ENCODE results near the gene FSIP2.

DNA sequence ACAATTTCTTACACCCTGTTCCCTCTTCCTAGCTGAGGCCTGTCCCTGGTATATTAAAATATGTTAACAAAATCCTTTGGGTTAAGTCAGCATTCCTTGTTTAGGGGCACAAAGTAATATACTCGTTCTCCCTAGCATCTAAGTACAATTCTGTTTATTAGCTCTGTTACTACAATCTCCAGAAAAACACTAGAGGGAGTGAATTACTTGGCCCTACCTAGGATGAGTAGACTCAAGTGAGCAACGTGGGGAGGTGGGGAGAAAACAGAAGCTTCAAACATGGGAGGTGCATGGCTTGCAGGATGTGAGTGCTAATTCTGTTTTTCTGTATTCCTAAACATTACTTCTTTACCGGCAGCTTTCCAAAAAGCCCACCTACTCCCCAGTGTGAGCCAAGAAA is 89.7 kb downstream of the FSIP2 start:
- TF ChIP-seq, protein P1, sequence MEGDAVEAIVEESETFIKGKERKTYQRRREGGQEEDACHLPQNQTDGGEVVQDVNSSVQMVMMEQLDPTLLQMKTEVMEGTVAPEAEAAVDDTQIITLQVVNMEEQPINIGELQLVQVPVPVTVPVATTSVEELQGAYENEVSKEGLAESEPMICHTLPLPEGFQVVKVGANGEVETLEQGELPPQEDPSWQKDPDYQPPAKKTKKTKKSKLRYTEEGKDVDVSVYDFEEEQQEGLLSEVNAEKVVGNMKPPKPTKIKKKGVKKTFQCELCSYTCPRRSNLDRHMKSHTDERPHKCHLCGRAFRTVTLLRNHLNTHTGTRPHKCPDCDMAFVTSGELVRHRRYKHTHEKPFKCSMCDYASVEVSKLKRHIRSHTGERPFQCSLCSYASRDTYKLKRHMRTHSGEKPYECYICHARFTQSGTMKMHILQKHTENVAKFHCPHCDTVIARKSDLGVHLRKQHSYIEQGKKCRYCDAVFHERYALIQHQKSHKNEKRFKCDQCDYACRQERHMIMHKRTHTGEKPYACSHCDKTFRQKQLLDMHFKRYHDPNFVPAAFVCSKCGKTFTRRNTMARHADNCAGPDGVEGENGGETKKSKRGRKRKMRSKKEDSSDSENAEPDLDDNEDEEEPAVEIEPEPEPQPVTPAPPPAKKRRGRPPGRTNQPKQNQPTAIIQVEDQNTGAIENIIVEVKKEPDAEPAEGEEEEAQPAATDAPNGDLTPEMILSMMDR (IDR thresholded peaks at IDR 0.05), result no peak
- no peak for TF ChIP-seq POLR2A (IDR thresholded peaks at IDR 0.05)
